Left lung (tissue), 10 donors: ENCODE data around the gene PKNOX2. TPM values are rescaled to one million over a fixed set of nuclear protein-coding genes. Genes with fewer than 3 reads are reported as not detected.

Experiments
- ATAC-seq: fragments of 200-7000 bp; cut with Tn5 transposase; one replicate; pipeline ENCODE4 v1.9.1; 2020; ENCODE audit warnings: moderate library complexity
- DNase-seq, 4 donors: peaks; one replicate each; pipeline ENCODE4 v3.0.0-alpha.2; 2013 to 2020
- H3K27ac ChIP-seq, 2 donors: fragments of 200-600 bp; sonication (generic) in 1 of 2; one replicate each; pipeline versions ENCODE4 v1.5.0 to v1.8.0; 2020 to 2021
- H3K27me3 ChIP-seq, 2 donors: fragments of 200-600 bp; sonication (generic) in 1 of 2; one replicate each; pipeline versions ENCODE4 v1.5.0 to v1.8.0; 2020 to 2021
- H3K36me3 ChIP-seq, 2 donors: fragments of 200-600 bp; sonication (generic) in 1 of 2; one replicate each; pipeline versions ENCODE4 v1.5.0 to v1.8.0; 2020 to 2021
- H3K4me1 ChIP-seq, 2 donors: fragments of 200-600 bp; one replicate each; pipeline ENCODE4 v1.8.0; 2021
- H3K4me3 ChIP-seq, 2 donors: fragments of 200-600 bp; sonication (generic) in 1 of 2; one replicate each; pipeline versions ENCODE4 v1.5.0 to v1.8.0; 2020 to 2021; ENCODE audit warnings: mild to moderate bottlenecking in 1 of 2
- H3K9me3 ChIP-seq, 2 donors: fragments of 200-600 bp; sonication (generic) in 1 of 2; one replicate each; pipeline versions ENCODE4 v1.5.0 to v1.8.0; 2020 to 2021
- CTCF ChIP-seq, 2 donors: fragments of 200-600 bp; sonication (generic) in 1 of 2; IDR thresholded peaks; one replicate each; pipeline versions ENCODE4 v1.5.0 to v1.8.0; 2021; ENCODE audit warnings: antibody characterized with exemption in 2 of 2
- intact Hi-C, 2 donors: fragments of 100-400 bp; cut with DNase I; formaldehyde crosslinking; loops; one replicate each; pipeline versions ENCODE4 v1.11.2 to v1.14.2; 2022
- polyA plus RNA-seq, 6 donors: library from polyadenylated mRNA; unstranded; fragments of 120-200 nt; gene quantifications; one replicate each; pipeline ENCODE4 v1.2.1, GENCODE V29; 2013; ENCODE audit not compliant: insufficient read length in 6 of 6
- total RNA-seq, 2 donors: library from RNA; stranded (reverse); fragmentation: NEBNext Ultra II Directional; extraction: Animal tissue kit (Norgen Biotek cat#: 25700); gene quantifications; one replicate each; pipeline ENCODE4 v1.2.1, GENCODE V29; 2021
- donor health status: DM: no; HTN: yes; CAD: no.
- donor health status: DM: no; HTN: no; CAD: no.

The PKNOX2 gene
- total and polyA plus RNA-seq, 8 donors, result 6.7 to 18.9 (median 16.7) TPM

GRCh38 chr11:125183641-125184040 lies 19.1 kb downstream of the PKNOX2 start:
- no peaks in the 10 kb centered on the region for H3K4me1 ChIP-seq
- H3K27me3 ChIP-seq, result peaks cover 0 to 24% of the 10 kb centered on the region in 2 donors
- no peak for TF ChIP-seq CTCF (IDR thresholded peaks at IDR 0.05)
- H3K27ac ChIP-seq, result no peak overlapping the region
- H3K9me3 ChIP-seq, result peaks cover 0 to 11% of the 10 kb centered on the region in 2 donors
- no peak overlapping the region for H3K4me3 ChIP-seq
- DNase-seq (no peak), ATAC-seq (no peak)
- no peaks in the 10 kb centered on the region for H3K36me3 ChIP-seq
- intact Hi-C loops, result no loop called here

GRCh38 chr11:125188021-125188420 lies 23.5 kb downstream of the PKNOX2 start:
- Histone ChIP-seq H3K27ac (no peak overlapping the region), H3K4me3 (no peak overlapping the region), H3K9me3 (peaks cover 0 to 11% of the 10 kb centered on the region in 2 donors), H3K4me1 (no peaks in the 10 kb centered on the region), H3K27me3 (peaks cover 0 to 52% of the 10 kb centered on the region in 2 donors), H3K36me3 (no peaks in the 10 kb centered on the region)
- no peak for ATAC-seq
- TF ChIP-seq CTCF (IDR thresholded peaks at IDR 0.05), result no peak
- DNase-seq, result no peak
- intact Hi-C loops, result no loop called here

GRCh38 chr11:125190566-125190965 lies 26.0 kb downstream of the PKNOX2 start:
- ATAC-seq (no peak), DNase-seq (no peak)
- no peak for TF ChIP-seq CTCF (IDR thresholded peaks at IDR 0.05)
- intact Hi-C loops, result no loop called here
- H3K4me1 ChIP-seq, result no peaks in the 10 kb centered on the region
- peaks cover 0 to 45% of the 10 kb centered on the region in 2 donors for H3K27me3 ChIP-seq
- H3K9me3 ChIP-seq, result peaks cover 0 to 11% of the 10 kb centered on the region in 2 donors
- no peak overlapping the region for H3K27ac ChIP-seq
- no peak overlapping the region for H3K4me3 ChIP-seq
- no peaks in the 10 kb centered on the region for H3K36me3 ChIP-seq

- TF ChIP-seq CTCF (IDR thresholded peaks at IDR 0.05), result no peak
- DNase-seq (no peak), ATAC-seq (no peak)
- Histone ChIP-seq H3K27me3 (peaks cover 0 to 45% of the 10 kb centered on the region in 2 donors), H3K36me3 (no peaks in the 10 kb centered on the region), H3K9me3 (peaks cover 0 to 6% of the 10 kb centered on the region in 2 donors), H3K27ac (no peak overlapping the region), H3K4me3 (no peak overlapping the region), H3K4me1 (no peaks in the 10 kb centered on the region)
- intact Hi-C loops, result no loop called here
These were observed 27.6 kb downstream of the PKNOX2 start for GRCh38 chr11:125192183-125192582.

- Histone ChIP-seq H3K27me3 (peaks cover 0 to 41% of the 10 kb centered on the region in 2 donors), H3K4me1 (no peaks in the 10 kb centered on the region), H3K9me3 (peaks cover 0 to under 1% of the 10 kb centered on the region in 2 donors), H3K4me3 (no peak overlapping the region), H3K27ac (no peak overlapping the region), H3K36me3 (no peaks in the 10 kb centered on the region)
- intact Hi-C loops, result no loop called here
- no peak for DNase-seq
- no peak for ATAC-seq
- no peak for TF ChIP-seq CTCF (IDR thresholded peaks at IDR 0.05)
These were observed 28.3 kb downstream of the PKNOX2 start for GRCh38 chr11:125192717-125193415.
